ENCODE results near the gene CDH4.

The CDH4 gene

GRCh38 chr20:61646453-61646852, 394.4 kb downstream of the CDH4 start:
- DNase-seq, result no peak

GRCh38 chr20:61646986-61647385, 394.9 kb downstream of the CDH4 start:
- no peak for DNase-seq

GRCh38 chr20:61647702-61648101, 395.6 kb downstream of the CDH4 start:
- DNase-seq, result no peak

- no peak for DNase-seq
Measured at GRCh38 chr20:61649105-61649859, 397.2 kb downstream of the CDH4 start.

- no peak for DNase-seq
Measured at GRCh38 chr20:61649860-61650162, 397.8 kb downstream of the CDH4 start.

GRCh38 chr20:61650912-61651733, 399.1 kb downstream of the CDH4 start:
- no peak for DNase-seq

GRCh38 chr20:61652146-61652545, 400.1 kb downstream of the CDH4 start:
- DNase-seq, result no peak

- DNase-seq, result no peak
Measured at GRCh38 chr20:61654726-61655125, 402.7 kb downstream of the CDH4 start.

- DNase-seq, result no peak
Measured at GRCh38 chr20:61655591-61655990, 403.5 kb downstream of the CDH4 start.

- no peak for DNase-seq
Measured at GRCh38 chr20:61656198-61656597, 404.1 kb downstream of the CDH4 start.

- DNase-seq, result no peak
Measured at GRCh38 chr20:61657721-61658377, 405.8 kb downstream of the CDH4 start.

GRCh38 chr20:61658563-61658962, 406.5 kb downstream of the CDH4 start:
- no peak for DNase-seq

GRCh38 chr20:61659246-61659993, 407.4 kb downstream of the CDH4 start:
- no peak for DNase-seq

- no peak for DNase-seq
Measured at GRCh38 chr20:61659994-61660346, 407.9 kb downstream of the CDH4 start.

- DNase-seq, result no peak
Measured at GRCh38 chr20:61660559-61660958, 408.5 kb downstream of the CDH4 start.

GRCh38 chr20:61661025-61661424, 409.0 kb downstream of the CDH4 start:
- DNase-seq, result no peak

GRCh38 chr20:61661583-61661982, 409.5 kb downstream of the CDH4 start:
- no peak for DNase-seq

- DNase-seq, result no peak
Measured at GRCh38 chr20:61662226-61662967, 410.3 kb downstream of the CDH4 start.

GRCh38 chr20:61662968-61663331, 410.9 kb downstream of the CDH4 start:
- no peak for DNase-seq

GRCh38 chr20:61663521-61664425, 411.7 kb downstream of the CDH4 start:
- no peak for DNase-seq

GRCh38 chr20:61664556-61665320, 412.7 kb downstream of the CDH4 start:
- peak; percentile 6 for DNase-seq

Measured in fibroblast of skin of right quadriceps (primary cell).